Measurements from ENCODE around the gene PLA2G3. TPM values are rescaled to one million over a fixed set of nuclear protein-coding genes. Genes with fewer than 3 reads are reported as not detected.
A peak's percentile ranks its signal among the peaks of the same experiment; 100 is the strongest.

Gene PLA2G3
- total RNA-seq, 4 donors from 2014 or later: not detected

DNA sequence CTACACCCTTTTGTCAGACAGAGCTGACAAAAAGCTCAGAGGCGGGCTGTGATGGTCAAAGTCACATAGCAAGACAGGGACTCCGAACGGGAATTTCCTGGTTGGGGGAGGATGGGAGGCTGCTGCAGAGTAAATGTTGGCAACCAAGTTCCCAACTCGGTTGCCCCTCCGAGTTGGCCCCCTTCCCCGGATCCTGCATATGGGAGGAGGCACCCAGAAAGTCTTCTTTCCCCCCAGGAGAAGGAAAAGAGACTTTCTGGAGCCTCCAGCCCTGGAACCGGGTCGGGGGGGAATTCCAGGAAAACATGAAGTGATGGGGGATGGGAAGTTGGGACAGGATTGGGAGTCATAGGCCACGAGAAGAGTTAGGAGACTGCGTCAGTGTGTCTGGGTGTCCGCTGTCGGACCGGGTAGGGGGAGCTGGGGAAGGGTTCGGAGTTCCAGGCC, 33.6 kb downstream of the PLA2G3 start:
- peak in 1 of 3 donors; percentile 49 for DNase-seq
- Histone ChIP-seq H3K36me3 (peaks cover 0 to 15% (median 0%) of the 10 kb centered on the region in 3 donors), H3K4me1 (peaks cover 0 to 13% (median 0%) of the 10 kb centered on the region in 4 donors), H3K27me3 (no peaks in the 10 kb centered on the region), H3K9me3 (no peaks in the 10 kb centered on the region), H3K4me3 (peak overlapping the region; percentile 65 to 80 (median 70)), H3K27ac (peak overlapping the region; percentile 87 to 92 (median 88))
- TF ChIP-seq POLR2A (IDR thresholded peaks at IDR 0.05): no peak
- TF ChIP-seq, protein P1, sequence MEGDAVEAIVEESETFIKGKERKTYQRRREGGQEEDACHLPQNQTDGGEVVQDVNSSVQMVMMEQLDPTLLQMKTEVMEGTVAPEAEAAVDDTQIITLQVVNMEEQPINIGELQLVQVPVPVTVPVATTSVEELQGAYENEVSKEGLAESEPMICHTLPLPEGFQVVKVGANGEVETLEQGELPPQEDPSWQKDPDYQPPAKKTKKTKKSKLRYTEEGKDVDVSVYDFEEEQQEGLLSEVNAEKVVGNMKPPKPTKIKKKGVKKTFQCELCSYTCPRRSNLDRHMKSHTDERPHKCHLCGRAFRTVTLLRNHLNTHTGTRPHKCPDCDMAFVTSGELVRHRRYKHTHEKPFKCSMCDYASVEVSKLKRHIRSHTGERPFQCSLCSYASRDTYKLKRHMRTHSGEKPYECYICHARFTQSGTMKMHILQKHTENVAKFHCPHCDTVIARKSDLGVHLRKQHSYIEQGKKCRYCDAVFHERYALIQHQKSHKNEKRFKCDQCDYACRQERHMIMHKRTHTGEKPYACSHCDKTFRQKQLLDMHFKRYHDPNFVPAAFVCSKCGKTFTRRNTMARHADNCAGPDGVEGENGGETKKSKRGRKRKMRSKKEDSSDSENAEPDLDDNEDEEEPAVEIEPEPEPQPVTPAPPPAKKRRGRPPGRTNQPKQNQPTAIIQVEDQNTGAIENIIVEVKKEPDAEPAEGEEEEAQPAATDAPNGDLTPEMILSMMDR (IDR thresholded peaks at IDR 0.05): no peak

DNA sequence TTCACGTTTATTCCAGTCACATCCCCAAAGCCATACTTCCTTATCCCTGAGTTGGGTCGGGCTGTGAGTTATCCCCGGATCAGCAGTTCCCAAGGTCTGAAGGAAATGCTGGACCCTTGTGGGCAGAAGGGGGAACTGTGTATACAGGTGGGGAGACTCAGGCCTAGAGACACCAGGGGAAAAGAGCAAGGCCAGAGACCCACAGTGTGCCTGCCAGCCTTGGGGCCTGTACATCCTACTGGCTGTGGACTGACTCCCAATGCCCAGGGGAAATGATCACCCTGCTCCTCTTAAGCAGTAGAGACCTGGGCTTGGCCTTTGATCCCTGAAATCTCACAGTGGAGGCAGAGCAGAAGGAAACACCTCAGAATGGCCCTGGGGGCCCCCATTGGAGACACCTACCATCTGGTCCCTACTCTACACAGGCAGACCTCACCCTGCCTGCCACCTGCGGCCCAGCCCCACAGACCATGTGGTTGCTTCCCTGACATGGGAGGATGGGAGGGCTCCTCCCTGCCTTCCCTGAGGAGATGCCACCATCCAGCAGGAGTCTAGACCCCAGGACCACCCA, 34.2 kb downstream of the PLA2G3 start:
- Histone ChIP-seq H3K9me3 (no peaks in the 10 kb centered on the region), H3K4me3 (peak overlapping the region; percentile 18 to 72 (median 66)), H3K27me3 (no peaks in the 10 kb centered on the region), H3K36me3 (peaks cover 0 to 18% (median 0%) of the 10 kb centered on the region in 3 donors), H3K4me1 (peaks cover 0 to 13% (median 0%) of the 10 kb centered on the region in 4 donors), H3K27ac (peak overlapping the region; percentile 87 to 92 (median 88))
- DNase-seq: peak in 1 of 3 donors; percentile 55
- TF ChIP-seq, protein P1 (IDR thresholded peaks at IDR 0.05): no peak
- no peak for TF ChIP-seq POLR2A (IDR thresholded peaks at IDR 0.05)

DNA sequence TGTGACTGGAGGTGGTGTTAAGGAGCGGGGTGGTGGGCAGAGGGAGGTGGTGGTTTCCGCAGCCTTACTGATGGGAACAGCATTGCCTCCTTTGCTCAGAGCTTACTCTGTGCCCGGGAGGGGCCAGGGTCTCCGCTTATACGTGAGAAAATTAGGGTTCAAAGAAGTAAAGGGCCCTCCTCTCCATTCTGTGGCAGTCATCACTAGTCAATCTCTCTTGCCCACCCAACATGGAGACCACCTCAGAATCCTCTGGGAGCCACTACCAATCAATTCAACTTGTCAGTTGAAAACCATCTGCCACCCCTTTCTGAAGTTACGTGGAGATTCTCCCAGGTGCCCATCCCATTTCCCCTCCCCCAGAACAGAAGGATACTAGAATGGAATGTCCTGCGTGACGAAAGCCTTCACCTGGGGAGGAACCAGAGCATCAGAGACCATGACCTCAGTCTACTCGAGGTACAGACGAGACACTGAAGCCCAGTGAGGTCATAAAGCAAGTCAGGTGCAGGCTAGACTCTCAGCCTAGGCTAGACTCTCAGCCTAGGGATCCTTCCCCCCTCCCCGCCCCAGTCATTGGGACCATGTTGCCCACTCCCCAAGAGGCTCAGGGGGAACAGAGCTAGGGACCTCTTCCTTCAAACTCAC, 34.9 kb downstream of the PLA2G3 start:
- H3K36me3 ChIP-seq: peaks cover 0 to 25% (median 0%) of the 10 kb centered on the region in 3 donors
- DNase-seq: no peak
- TF ChIP-seq POLR2A (IDR thresholded peaks at IDR 0.05): no peak
- TF ChIP-seq, protein P1 (IDR thresholded peaks at IDR 0.05): no peak

DNA sequence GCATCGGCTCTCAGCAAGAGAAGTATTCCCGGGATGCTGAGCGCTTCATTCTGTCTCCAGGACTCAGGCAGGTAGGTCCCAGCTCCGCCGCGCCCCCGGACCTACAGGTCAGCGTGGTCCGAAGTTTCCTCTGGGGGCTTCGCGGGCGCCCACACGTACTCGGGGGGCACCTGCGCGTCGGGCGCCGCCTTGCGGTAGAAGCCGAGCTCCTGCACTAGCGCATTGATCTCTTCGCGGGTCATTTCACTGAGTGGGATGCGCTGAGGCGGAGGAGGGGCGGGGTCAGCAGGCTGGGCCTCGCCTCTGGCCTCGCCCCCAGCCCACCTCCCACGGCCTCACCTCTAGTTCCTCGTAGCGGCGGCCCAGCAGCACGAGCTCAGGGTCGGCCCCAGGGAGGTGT, 35.4 kb downstream of the PLA2G3 start:
- Histone ChIP-seq H3K9me3 (no peaks in the 10 kb centered on the region), H3K4me3 (peak overlapping the region in 1 of 4 donors; percentile 67), H3K27ac (peak overlapping the region; percentile 87 to 92 (median 88)), H3K27me3 (no peaks in the 10 kb centered on the region), H3K36me3 (peaks cover 0 to 30% (median 0%) of the 10 kb centered on the region in 3 donors), H3K4me1 (peaks cover 0 to 13% (median 0%) of the 10 kb centered on the region in 4 donors)
- peak in 1 of 3 donors; percentile 43 for DNase-seq
- TF ChIP-seq, protein P1 (IDR thresholded peaks at IDR 0.05): peak in 1 of 6 experiments; percentile 25
- TF ChIP-seq POLR2A (IDR thresholded peaks at IDR 0.05): no peak

More for the DNA sequence above, 34.9 kb downstream of the PLA2G3 start:
- Histone ChIP-seq H3K27ac (peak overlapping the region; percentile 87 to 92 (median 88)), H3K9me3 (no peaks in the 10 kb centered on the region), H3K27me3 (no peaks in the 10 kb centered on the region), H3K4me1 (peaks cover 0 to 13% (median 0%) of the 10 kb centered on the region in 4 donors), H3K4me3 (peak overlapping the region in 1 of 4 donors; percentile 67)

DNA sequence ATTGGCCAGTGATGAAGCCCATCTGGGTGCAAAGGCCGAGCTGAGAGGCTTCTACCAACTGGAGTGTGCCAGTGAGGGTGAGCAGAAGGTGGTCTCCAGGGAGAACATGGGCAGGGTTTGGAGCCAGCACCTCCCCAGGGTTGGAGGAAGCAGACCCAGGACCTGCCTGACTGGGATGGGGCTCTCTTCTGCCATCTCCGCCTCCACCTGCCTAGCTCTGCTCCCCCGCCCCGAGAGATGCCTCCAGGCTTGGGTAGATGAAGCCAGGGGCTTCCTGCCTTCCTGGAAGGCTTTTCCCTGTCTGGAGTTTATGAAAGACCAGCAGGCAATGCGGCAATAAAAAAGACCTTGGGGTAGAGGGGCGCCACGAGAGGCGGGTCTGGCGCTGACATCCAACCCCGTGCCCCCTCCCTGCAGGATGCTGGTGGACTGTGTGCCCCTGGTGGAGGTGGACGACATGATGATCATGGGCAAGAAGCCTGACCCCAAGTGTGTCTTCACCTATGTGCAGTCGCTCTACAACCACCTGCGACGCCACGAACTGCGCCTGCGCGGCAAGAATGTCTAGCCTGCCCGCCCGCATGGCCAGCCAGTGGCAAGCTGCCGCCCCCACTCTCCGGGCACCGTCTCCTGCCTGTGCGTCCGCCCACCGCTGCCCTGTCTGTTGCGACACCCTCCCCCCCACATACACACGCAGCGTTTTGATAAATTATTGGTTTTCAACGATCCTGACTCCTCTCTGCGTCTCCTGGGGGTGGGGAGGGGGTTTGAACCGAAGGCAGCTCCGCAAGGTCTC, 36.2 kb downstream of the PLA2G3 start:
- Histone ChIP-seq H3K36me3 (peaks cover 0 to 38% (median 0%) of the 10 kb centered on the region in 3 donors), H3K27ac (peak overlapping the region in 3 of 4 donors; percentile 87 to 92 (median 88)), H3K27me3 (no peaks in the 10 kb centered on the region), H3K4me1 (peaks cover 0 to 13% (median 0%) of the 10 kb centered on the region in 4 donors), H3K9me3 (no peaks in the 10 kb centered on the region), H3K4me3 (no peak overlapping the region)
- peak in 1 of 3 donors; percentile 45 for DNase-seq
- TF ChIP-seq, protein P1 (IDR thresholded peaks at IDR 0.05): no peak
- TF ChIP-seq POLR2A (IDR thresholded peaks at IDR 0.05): no peak
